Glomerular endothelial cell (primary cell): Measurements from ENCODE around the gene CST6. TPM values are rescaled to one million over a fixed set of nuclear protein-coding genes. Genes with fewer than 3 reads are reported as not detected.
"Not testable (repeated sequence)": the region's sequence is repeated elsewhere in the genome, so short reads cannot be mapped to it uniquely, and the experiment has no call there.

Experiments
- DNase-seq: peaks from one replicate; pipeline ENCODE4 v3.0.0-alpha.2; 2011; ENCODE audit warnings: low read depth, low spot score; ENCODE audit errors: extremely low read depth
- total RNA-seq: library from RNA; depleted of rRNA; stranded (reverse); fragments of >200 nt; gene quantifications from 2 replicates; pipeline ENCODE4 v1.2.3, GENCODE V29; 2015

CST6 gene
- total RNA-seq, 1 donor from 2014 or later: 0.29 TPM

DNA sequence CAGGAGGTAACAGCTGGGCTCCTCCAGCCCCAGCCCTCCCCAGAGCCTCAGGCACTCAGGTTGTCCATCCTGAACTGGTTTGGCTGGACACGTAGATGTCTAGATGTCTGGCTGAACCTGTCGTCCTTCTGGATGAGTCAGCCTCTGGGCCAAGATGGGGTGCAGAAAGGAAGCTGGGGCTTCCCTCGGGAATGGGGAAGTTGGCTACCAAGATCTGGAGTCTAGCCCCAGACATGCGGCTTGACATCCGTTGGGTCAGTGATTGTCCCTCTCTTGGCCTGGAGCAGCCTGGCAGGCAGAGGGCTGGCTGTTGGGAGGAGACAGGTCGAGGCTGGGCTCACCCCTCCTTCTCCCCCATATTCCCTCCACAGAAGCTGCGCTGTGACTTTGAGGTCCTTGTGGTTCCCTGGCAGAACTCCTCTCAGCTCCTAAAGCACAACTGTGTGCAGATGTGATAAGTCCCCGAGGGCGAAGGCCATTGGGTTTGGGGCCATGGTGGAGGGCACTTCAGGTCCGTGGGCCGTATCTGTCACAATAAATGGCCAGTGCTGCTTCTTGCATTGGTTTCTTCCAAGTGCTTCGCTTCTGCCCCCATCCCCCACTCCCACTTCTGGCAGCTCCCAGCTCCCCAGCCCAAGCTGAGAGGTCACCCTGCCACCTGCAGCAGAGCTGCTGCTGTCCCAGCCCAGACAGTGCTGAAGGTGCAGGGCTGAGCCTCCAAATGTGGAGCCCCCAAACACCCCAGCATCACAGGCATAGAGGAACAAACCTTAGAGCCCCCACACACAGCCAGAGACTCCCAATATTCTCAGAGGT lies 1.3 kb downstream of the CST6 start:
- DNase-seq: no peak

- DNase-seq: no peak
Observed at GRCh38 chr11:66013762-66014100, 1.9 kb downstream of the CST6 start.

- DNase-seq: no peak
Observed at GRCh38 chr11:66014804-66015453, 3.1 kb downstream of the CST6 start.

DNA sequence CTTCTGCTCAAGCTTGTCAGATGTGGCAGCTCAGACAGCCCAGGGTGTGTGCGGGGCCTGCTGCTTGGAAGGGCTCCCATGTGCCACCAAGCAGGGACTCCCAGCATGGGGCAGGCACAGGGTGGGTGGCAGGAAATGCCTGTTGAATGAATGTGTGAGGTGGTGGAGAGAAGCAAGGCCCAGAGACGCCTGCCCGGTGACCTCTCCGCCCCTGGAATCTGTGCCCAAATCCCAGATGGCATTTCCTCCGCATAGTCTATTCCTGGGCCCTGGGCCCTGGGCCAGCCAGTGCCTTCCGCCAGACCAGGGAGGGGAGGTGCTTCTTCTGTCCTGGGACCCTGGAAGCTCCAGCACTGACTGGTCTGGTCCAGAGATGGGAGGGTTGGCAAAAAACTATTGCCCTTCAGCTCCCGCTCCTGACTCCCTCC lies 3.7 kb downstream of the CST6 start:
- DNase-seq: no peak

DNA sequence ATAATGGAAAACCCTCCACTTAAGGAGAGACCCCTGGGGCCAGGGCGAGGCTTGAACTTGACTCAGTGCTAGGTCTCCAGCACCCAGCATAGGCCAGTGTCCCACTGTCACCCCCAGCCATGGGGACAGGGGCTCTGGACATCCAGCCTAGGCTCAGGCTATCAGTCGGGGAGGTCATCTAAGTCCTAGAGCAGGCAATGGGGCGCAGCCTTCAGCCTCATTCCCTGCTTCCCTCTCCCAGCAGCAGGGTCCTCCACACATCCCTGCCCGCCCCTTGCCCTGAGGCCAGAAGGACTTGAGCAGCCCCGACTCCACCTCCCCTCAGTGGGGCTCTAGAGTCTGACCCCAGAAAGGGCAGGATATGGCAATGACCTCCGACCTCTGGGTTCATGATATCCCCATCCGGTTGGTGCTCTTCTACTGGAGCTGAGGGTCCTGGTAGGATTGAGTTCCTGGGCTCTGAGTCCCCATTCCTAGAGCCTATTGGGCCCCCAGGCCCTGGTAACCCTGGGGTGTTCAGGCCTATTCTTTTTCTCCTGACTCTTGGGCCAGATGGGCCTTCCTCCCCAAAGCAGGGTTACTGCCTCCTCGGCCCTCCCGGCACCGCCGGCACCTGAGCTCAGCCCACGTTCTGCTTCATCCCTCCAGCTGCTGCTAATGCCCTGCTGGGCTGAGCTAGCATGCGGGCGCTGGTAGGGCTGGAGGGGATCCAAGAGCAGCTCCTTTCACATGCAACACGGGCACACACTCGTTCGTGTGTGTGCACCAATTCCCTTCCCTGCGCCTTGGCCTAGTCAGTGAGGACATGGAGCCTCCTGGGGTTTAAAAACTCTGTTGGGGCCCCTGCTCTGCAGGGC lies 4.4 kb downstream of the CST6 start:
- no peak for DNase-seq

DNA sequence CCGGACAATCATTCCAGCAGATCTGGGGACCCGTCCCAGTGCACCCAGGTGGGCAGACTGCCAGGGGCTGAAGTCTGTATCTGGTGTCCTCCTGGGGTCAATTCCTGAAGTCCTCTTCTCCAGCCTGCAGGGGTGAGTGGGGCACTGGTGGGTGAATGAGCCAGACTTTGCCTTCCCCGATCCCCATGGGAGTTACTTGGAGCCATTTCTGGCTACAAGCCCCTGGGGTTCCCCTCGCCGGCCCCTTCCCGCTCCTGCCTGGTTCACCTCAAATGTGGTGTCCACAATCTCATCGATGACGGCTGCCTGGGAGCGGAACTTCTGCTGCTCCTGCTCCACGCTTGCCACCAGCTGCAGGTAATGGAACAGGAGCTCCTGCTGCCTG lies 5.0 kb downstream of the CST6 start:
- DNase-seq: no peak

DNA sequence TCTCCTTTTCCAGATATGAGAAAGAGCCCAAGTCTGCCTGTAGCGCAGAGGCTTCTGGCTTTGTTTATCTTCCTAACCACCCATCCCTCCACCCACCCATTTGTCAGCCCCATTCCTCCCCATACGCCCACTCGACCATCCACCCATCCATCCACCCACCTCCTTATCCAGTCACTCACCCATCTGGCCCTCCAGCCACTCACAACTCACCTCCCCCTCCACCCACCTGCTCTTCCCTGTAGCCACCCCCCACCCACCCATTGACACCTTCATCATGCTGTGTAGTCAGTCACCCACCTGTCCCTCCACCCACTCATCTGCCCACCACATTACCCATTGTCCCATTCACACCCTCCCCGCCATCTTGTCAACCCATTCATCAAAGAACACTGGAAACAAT lies 5.5 kb downstream of the CST6 start:
- DNase-seq: no peak

DNA sequence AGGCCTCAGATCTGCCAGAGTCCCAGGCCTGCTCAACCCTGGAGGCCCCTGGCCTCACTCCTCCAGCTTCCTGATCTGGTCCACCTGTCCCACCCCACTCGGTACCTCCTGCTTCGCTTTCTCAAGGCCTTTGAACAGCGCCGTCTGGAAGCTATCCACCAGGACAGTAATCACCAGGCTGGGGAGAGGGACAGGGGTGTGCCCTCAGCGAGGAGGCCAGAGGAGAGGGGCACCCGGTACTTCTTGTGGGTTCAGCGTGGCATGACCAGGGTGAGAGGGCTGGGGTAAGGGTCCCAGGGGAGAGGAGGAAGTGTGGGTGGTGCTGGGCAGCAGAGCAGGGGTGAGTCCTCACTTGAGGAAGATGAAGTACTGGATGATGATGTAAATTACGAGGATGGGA lies 8.4 kb downstream of the CST6 start:
- no peak for DNase-seq

- no peak for DNase-seq
Observed at GRCh38 chr11:66020618-66021357, 9.0 kb downstream of the CST6 start.

DNA sequence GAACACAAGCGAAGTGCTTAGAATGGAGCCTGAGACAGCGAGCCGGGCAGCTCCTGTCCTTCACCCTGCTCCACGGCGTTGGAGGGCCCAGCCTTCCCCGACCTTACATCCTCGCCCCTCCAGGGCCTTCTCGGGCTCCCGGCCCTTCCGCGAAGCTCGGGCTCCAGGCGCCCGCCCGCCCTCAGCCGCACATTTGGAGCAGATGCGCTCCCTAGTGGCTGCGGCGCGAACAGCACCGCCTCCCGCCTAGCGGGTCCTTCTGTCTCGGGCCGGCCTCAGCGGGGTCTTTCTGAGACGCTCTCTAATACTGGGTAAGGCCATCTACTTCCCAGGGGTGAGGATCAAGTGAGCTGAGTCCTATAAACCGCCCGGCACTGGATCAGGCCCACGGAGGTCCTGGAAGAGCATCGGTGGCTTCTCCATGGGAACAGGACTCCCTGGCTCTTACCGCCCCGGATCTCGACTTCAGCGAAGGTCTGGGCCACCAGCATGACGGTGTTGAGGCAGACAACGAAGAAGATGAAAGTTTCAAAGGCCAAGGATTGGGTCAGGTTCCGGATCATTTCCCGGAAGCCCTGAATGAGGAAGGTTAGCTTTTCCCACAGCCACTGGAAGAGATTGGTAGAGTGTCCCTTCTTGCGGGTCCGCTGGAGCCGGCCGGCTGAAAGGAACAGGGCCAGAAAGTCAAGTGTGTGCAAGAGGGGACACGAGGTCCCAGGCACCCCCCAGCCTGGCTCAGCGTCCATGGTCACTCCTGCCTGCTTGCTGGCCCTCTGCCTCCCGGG lies 10.8 kb downstream of the CST6 start:
- DNase-seq: no peak

DNA sequence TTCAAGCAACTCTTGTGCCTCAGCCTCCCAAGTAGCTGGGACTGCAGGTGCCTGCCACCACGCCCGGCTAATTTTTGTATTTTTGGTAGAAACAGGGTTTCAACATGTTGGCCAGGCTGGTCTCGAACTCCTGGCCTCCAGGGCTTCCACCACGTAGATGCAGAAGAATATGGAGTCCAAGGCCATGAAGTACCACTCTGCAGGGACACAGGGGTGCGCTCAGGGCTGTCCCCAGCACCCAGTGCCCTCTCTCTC lies 11.3 kb downstream of the CST6 start:
- not testable (repeated sequence) for DNase-seq

GRCh38 chr11:66026017-66026529 lies 14.3 kb downstream of the CST6 start, which contains the start of gene CATSPER1:
CATSPER1 (minus strand) TSS chr11:66026479; CDS start chr11:66026379, 100 bp downstream.
- DNase-seq: no peak

GRCh38 chr11:66032957-66033735 lies 21.3 kb downstream of the CST6 start:
- no peak for DNase-seq

DNA sequence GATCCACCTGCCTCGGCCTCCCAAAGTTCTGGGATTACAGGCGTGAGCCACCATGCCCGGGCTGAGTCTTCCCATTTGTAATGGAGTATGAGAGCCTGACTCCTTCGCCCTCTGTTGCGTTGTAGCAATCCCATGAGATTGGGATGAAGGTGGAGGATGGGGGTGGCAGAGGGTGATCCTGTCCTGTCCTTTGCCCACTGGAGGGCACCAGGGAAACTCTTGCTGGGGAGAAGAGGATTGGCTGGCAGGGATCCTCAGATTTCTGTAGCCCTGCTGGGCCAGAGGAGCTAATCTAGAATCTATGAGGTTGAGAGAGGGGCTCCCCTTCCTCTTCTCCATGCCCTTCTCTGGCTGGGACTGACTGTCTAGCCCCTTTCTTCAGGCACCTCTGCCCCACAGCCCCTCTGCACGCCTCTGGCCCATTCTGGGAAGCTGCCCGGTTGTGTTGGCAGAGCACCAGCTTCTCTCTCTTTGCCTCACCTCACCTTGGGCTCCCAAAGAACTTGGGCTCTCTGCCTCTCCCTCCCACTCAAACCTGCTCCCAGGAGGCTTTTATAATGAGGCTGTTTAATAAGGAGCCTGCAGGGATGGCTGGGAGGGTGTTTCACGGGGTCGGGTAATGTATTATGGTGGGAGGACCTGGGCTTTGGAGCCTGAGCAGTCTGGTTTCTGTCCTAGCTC lies 24.0 kb downstream of the CST6 start:
- DNase-seq: no peak

- no peak for DNase-seq
Observed at GRCh38 chr11:66036334-66036710, 24.5 kb downstream of the CST6 start.

GRCh38 chr11:66037327-66037726 lies 25.5 kb downstream of the CST6 start:
- DNase-seq: no peak

DNA sequence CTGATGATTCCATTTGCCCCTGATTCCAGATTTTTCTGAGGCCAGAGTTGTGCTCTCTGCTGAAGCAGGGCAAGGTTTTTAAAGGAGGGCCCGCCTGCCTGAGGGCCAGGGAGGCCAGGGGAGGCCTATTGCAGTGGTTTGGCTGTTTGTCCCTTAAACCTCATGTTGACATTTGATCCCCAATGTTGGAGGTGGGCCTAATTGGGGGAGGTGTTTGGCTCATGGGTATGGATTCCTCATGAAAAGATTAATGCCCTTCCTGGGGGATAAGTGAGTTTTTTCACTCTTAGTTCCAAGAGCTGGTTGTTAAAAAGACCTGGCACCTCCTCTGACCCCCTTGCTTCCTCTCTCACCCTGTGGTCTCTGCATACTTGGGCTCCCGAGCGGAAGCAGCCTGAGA lies 28.0 kb downstream of the CST6 start:
- DNase-seq: no peak

DNA sequence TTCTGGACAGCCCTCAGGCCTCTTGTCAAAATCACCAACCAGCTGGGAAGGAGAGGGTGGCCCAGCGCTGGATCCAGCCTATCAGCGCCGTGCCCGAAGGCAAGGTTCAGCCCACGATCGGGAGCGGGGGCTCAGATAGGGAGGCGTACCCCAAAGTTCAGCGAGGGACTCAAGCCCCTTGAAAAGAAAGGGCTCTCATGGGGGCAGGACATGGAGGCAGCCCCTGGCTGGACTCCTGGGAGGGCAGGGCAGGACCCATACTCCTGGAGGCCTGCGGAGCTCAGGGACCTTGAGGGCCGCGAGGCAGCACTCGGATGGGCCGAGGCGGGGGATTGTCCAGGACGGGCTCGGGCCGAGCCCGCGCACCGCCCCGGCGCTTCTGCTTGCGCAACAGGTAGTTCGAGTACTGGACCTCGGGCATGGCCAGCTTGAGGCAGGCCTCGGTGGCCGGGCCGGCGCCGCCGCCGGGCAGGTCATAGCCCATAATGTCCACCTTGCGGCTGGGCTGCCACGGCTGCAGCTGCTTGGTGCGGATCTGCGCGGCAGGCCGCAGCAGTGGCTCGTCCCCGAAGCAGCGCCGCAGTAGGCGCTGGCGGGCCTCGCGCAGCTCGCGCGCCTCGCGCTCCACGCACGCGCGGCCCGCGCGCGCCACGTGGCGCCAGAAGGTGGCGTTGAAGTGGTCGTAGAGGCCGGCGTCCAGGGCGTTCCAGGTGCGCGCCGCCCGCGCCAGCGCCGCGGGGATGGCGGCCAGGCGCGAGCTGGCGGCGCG lies 30.6 kb downstream of the CST6 start:
- DNase-seq: no peak
